GM18870 (cell line): ENCODE measurements around the gene CKM.
"Not testable (repeated sequence)": the region's sequence is repeated elsewhere in the genome, so short reads cannot be mapped to it uniquely, and the experiment has no call there.

Experiments used
- ATAC-seq: cut with Tn5 transposase; IDR thresholded peaks from one replicate; pipeline ENCODE4 v1.9.1; 2021; ENCODE audit warnings: moderate library complexity; ENCODE audit not compliant: unreplicated experiment

CKM gene

DNA sequence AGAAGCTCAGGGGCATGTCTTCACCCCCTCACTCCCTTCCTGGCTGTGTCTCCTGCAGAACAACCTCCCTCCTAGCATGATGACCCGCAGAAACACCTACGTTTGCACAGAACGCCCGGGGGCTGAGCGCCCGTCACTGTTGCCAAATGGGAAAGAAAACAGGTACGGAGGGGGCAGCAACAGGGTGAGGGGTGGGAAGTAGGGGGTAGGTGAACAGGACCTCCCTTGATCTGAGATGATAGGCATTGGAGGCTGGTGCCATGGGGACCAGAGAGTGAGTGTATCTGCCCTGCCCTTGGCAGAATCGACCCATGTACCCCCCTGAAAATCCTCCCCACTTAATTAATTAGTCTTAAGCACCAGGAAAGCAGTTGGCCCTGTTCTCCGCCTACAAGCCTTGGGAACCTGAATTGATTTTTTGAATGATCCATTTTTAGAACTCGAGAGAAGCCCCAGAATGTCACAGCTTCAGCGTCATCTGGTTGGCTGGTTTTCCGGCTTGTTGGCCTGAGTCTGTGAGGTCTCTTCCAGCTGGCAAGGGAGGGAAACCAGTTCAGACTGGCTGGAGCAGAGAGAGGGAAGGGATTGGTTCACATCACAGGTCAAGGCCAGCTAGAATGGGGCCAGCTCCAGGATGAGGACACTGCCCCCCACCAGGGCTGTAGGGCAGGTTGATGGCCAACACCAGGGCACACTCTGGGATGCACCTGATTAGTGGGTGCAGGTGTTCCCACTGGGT is 28.2 kb downstream of the CKM start:
- no peak for ATAC-seq

DNA sequence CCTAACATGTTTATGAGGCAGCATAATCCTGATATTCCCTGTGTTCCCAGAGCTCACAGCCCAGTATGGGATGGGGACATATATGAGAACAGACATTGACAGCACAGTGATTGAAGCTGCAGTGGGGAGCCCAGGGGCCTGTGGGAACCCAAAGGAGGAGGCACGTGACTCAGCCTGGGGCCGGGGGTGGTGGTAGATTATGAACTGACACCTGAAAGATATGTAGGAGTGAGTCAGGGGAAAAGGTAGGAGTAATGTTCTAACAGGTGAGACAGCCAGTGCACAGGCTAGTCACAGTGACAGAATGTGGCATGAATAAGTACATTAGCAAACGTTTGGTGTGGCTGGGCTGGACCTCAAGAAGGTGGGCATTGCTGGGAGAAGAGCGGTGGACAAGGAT is 29.0 kb downstream of the CKM start:
- no peak for ATAC-seq

DNA sequence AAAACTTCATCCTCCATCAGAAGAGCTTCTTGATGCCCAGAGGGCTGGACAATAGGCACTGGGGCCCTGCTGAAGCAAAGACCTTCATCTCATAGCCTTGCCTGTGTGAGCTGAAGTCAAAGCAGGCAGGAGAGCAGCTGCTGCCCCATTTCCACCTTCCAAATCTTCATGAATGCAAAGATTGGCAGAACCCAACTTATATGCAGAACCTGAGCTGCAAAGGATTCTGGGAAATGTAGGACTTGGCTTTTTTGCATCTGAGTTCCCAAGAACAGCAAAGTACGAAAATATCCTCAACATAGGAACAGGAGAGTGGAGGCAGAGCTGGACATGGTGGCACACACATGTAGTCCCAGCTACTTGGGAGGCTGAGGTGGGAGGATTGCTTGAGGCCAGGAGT is 30.8 kb downstream of the CKM start:
- ATAC-seq: no peak

DNA sequence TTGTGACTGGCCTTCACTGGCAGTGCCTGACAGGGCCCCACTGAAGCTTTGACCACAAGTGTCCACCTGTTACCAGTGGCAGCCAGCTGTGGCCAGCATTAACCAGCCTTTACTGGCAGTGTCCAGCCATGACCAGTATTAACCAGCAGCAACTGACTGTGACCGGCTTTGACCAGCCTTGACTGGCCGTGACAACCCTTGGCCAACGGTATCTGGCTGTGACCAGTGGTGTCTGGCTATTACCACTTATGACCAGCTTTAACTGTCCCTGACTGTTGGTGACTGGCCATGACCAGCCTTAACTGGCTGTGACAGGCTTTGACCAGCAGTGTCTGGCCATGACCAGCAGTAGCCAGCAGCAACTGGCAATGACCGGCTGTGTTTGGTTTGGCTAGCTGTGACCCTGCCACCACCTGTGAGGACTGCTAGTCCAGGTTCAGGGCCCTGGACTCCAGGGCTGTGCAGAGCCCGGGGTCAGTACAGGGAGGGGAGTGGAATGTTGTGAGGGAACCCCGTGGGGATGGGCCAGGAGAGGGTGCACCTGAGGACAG is 32.2 kb downstream of the CKM start:
- ATAC-seq: no peak

DNA sequence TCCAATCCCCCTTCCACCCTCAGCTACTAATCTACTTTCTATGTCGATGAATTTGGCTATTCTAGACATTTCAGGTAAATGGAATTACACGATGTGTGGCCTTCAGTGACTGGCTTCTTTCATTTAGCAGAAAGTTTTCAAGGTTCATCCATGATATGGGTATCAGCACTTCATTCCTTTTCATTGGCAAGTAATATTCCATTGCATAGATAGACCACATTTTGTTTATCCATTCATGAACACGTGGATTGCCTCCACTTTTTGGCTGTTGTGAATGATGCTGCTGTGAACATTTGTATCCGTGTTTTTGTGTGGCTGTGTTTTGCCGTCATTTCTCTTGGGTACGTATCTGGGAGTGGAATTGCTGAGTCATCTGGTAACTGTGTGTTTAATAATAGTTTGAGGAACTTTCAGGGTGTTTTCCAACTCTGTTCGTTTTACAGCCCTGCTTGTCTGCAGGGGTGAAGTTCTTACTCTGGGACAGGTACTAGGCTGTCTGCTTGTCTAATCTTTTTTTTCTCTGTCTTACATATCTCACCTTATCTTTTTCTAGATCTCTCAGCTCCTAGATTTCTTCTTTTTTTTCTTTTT is 39.1 kb downstream of the CKM start:
- ATAC-seq: no peak

DNA sequence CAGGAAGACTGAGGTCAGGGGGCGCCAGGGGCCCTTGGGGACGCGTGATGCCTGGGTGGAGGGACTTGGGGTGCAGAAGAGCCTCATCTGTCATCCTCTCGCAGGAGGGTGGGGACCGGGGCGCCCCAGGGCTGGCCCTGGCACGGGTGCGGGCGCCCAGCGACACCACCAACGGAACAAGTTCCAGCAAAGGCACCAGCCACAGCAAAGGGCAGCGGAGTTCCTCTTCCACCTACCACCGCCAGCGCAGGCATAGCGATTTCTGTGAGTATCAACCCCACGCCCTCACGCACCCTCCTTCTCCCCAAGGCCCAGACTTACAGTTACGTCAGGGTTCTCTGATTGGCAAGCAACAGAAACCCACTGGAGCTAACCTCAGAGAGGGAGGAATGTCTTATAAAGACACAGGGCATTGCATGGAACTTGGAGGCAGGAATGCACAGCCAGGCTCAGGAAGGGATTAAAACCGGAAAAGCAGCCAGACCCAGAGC is 42.2 kb downstream of the CKM start:
- no peak for ATAC-seq

DNA sequence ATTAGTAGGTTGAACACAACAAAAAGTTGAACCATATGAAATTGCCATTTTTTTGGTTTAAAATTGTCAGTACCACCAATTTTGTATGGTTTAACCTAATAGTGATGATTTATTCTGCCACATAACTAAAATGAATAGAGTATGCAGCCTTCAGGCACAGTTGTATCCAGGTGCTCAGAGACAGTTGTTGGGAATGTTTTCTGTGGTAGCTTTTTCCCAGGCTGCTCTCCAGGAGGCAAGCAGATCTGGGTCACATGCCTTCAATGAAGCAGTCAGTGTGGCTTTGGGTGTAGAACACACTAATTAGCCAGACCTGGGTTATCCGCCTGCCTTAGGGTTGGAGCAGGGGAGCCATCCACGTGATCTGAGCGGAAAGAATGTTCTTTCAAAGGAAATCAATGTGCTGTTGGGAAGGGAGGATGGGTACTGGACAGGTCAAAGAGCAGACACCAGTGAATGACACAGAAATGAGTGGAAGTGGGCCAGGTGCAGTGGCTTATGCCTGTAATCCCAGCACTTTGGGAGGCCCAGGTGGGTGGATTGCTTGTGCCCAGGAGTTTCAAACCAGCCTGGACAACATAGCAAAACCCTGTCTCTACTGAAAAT is 43.0 kb downstream of the CKM start:
- no peak for ATAC-seq

DNA sequence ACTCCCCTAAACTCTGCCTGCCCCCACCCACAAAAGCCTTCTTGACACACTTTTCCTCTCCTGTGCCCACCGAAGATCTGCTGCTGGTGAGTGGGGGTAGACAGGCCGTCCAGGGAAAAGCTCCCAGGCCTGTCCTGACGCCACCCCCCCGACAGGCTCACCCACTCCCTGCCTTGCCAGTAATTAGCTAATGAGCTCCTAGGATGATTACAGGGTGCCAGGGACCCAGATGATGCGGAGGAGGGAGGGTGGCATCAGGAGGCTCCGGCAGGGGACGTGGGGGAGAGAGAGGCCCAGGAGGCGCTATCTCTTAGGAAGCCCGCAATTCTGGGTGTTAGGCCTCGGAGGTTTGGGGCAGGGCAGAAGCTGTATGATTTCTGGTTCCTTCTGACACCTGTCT is 44.6 kb downstream of the CKM start:
- ATAC-seq: no peak

DNA sequence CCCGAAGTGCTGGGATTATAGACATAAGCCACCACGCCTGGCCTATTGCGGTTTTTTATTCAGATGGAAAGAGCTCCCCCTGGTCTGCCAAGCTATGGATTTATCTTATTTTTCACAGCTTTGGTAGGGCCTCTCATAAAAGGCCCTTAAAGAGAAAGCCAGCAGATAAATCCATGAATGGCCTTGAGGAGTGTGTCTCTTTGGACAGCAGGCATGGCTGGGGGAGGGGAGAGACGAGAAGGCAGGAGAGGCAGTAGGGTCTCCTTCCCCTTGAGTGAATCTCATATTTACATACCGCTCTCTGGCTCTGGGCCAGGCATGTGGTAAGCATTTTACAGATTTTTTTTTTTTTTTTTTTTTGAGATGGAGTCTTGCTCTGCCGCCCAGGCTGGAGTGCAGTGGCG is 46.4 kb downstream of the CKM start:
- no peak for ATAC-seq

DNA sequence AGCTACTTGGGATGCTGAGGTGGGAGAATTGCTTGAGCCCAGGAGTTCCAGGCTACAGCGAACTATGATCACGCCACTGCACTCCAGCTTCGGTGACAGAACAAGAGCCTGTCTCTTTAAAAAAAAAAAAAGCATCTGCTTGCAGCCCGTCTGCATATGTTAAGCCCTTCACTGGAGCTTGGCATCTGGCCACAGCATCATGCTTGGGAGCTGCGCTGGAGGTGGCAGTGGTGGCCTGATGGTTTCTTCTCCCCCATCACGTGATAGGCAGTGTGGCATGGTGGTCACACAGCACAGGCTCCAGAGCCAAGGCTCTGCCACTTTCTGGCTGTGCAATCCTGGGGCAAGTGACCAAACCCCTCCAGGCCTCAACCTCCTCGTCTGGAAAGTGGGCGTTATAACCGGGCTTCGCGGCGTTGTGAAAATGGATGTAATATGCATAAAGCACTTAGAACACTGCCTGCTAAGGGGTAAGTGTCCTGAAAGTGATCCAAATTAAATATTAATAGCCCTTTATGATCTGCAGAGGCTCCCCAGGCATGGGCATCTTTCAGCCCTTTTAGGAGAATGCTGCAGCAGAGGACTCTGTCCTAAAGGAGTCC is 47.2 kb downstream of the CKM start:
- no peak for ATAC-seq

DNA sequence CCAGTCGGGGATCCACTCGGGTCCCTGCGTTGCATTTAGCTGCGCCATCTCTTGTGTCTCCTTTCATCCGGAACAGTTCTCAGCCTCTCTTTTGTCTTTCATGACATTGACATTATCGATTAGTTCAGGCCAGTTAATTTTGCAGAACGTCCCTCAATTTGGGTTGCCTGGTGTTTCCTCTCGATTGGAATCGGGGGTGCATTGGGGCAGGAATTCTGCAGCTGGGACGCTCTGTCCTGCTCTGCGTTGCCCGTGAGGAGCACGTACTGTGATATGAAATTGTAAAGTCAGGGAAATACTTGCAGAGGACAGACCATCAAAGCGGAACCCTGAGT is 49.2 kb downstream of the CKM start:
- no peak for ATAC-seq

DNA sequence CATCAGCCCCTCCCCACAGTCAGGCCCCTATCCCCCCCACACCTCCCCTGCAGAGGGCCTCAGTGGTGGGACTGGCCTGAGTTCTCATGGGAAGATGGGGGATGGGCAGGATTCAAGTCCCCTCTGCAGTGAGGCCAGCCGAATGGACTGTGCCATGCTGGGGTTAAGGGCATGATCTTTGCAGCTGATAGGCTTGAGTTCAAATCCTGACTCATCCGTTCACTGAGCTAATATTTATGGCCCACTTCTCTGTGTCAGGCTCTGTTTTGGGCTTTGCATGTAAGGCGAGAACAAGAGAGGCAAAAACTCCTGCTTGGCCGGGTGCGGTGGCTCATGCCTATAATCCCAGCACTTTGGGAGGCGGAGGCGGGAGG is 51.0 kb downstream of the CKM start:
- no peak for ATAC-seq

DNA sequence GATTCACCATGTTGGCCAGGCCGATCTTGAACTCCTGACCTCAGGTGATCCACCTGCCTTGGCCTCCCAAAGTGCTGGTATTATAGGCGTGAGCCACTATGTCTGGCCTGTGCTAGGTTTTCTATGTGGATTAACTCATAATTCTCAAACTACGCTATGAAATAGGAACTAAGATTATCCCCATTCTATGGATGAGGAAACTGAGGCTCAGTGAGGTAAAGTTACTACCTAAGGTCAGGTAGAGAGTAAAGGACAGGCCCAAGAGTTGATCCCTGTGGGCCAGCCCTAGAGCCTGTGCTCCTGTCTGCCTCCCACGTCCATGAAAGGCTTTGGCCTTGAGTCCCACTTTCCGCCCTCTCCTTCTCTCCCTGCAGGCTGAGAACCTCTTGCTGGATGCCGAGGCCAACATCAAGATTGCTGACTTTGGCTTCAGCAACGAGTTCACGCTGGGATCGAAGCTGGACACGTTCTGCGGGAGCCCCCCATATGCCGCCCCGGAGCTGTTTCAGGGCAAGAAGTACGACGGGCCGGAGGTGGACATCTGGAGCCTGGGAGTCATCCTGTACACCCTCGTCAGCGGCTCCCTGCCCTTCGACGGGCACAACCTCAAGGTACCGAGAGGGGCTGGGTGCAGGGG is 51.5 kb downstream of the CKM start:
- no peak for ATAC-seq

DNA sequence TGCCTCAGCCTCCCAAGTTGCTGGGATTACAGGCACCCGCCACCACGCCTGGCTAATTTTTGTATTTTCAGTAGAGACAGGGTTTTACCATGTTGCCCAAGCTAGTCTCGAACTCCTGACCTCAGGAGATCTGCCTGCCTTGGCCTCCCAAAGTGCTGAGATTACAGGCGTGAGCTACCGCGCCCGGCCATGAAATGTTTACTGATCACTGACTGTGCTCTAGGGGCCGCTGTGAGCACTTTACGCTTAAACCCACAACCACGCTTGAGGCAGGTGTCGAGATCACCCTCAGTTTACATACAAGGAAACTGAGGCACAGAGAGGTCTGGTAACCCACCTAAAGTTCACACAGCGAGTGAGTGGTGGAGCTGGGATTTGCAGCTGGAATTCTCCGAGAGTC is 52.7 kb downstream of the CKM start:
- ATAC-seq: not testable (repeated sequence)

DNA sequence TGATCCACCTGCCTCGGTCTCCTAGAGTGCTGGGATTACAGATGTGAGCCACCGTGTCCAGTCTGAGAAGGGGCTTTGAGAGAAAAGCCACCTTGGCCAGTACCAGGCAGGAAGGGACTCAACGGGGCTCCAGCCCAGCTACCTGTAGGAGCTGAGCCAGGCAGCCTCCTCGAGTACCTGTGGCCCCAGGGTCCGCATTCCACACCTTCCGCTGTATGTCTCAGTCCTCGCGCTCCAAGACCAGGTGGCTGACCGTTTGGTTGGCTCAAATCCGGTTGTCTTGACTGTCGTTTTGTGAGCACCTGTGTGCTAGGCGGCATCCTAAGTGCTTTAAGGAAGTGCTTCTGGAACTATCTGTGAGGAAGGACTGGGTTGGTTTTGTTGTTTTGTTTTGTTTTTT is 55.4 kb downstream of the CKM start:
- no peak for ATAC-seq

DNA sequence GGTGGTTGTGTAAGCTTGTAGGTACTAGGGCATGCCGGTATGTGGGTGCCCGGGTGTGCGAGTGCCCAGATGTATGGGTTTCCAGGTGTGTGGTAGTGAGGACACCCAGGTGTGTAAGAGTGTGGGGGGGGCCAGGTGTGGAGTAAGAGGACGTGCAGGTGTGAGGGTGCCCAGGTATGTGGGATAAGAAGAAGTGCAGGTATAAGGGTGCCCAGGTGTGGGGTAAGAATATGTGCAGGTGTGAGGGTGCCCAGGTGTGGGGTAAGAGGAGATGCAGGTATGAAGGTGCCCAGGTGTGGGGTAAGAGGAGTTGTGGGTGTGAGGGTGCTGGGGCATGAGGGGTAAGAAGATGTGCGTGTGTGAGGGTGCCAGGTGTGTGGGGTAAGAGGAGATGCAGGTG is 57.3 kb downstream of the CKM start:
- no peak for ATAC-seq

DNA sequence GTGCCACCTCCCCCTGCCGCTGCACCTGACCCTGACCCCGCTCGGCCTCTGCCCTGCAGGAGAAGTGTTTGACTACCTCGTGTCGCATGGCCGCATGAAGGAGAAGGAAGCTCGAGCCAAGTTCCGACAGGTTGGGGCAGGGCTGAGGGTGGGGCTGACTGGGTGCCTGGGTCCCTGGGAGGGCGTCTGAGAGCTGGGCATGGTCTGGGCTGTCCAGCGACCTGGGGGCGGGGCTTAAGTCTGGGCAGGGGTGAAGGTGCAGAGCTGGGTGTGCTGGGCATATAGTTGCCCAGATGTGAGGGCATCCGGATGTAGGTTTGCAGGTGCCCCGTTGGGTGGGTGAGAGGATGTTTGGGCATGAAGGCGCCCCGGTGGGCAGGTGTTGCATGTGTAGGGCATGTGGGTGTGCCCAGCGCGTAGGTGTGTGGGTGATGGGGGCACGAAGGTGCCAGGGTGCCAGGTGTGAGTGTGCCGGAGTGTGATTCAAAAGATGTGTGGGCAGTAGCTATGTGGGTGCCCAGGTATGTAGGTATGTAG is 57.8 kb downstream of the CKM start:
- ATAC-seq: no peak

DNA sequence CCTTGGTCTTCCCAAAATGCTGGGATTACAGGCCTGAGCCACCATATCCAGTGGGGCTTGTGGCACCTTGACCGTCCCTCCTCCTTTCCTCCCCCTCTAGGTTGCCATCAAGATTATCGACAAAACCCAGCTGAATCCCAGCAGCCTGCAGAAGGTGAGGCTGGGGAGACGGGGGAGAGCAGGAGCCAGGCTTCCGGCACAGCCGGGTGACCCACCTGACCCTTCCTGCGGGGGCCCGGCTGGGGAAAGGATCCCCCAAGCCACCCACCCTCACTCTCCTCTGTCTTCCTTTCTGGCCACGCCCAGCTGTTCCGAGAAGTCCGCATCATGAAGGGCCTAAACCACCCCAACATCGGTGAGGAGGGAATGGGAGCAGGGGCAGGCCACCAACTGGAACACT is 59.7 kb downstream of the CKM start:
- ATAC-seq: no peak

DNA sequence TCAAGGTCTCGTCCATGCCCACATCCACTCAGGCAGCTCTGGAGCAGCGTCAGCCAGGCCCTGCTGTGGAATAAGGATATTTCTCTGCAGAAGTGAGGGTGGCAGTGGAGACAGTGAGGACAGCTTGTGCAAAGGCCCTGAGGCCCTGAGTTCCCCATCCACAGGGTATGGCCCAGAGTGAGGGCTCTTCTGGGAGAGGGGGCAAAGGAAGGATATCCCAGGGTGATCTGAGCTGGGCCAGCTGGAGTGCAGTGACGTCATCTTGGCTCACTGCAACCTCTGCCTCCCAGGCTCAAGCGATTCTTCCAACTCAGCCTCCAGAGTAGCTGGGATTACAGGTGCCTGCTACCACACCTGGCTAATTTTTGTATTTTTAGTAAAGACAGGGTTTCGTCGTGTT is 60.1 kb downstream of the CKM start:
- ATAC-seq: no peak

DNA sequence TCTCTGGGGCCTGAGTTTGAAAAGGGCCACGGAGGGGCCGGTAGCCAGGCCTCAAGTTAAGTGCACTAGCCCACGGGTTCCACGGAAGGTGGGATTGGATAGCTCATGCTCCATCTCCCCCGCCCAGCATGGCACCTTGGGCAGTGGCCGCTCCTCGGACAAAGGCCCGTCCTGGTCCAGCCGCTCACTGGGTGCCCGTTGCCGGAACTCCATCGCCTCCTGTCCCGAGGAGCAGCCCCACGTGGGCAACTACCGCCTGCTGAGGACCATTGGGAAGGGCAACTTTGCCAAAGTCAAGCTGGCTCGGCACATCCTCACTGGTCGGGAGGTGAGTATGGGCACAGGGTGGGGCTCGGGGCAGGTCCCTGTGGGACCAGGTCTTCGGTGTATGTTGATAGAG is 63.8 kb downstream of the CKM start:
- no peak for ATAC-seq

DNA sequence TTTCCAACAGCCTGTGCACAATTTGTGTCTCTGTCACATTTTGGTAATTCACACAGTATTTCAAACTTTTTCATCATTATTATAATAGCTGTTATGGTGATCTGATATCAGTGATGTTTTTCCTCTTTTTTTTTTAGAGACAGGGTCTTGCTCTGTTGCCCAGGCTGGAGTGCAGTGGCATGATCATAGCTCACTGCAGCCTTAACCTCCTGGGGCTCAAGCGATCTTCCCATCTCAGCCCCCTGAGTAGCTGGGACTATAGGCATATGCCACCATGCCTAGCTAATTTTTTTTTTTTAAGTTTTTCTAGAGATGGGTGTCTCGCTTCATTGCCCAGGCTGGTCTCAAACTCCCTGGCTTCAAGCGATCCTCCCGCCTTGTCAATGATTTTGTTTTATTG is 65.8 kb downstream of the CKM start:
- ATAC-seq: no peak
